Measurements from ENCODE around the gene RNF123. TPM values are rescaled to one million over a fixed set of nuclear protein-coding genes. Genes with fewer than 3 reads are reported as not detected.

Gene RNF123
- total RNA-seq, 1 donor from 2014 or later = 49.9 TPM

DNA sequence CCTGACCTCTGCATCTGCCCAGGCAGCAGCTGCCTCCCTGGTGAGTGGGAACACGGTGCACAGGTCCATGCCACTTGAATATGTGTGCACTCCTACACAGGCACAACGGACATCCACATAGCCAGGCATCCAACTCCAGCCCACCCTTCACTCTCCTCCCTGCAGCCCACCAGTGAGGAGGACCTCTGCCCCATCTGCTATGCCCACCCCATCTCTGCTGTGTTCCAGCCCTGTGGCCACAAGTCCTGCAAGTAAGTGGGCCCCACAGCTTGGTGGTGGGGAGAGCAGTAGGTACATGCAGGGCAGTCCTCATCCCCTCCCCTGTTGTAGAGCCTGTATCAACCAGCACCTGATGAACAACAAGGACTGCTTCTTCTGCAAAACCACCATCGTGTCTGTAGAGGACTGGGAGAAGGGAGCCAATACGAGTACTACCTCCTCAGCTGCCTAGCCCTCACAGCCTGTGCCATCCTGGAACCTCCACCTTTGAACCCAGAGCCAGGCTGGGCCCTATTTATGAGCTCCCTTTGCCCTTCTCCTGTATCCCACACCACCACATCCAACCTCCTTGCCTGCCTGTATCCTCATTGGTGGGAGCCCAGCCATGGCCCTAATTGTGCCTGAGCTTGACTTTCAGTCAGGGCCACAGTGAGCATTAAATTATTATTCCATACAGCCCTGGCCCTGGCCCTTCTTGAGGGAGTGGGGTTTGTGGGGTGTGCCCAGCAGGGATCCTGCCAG lies 31.7 kb downstream of the RNF123 start:
- Mint-ChIP-seq H3K36me3 (peaks cover 3% of the 10 kb centered on the region), H3K27me3 (no peaks in the 10 kb centered on the region), H3K4me3 (peak overlapping the region; percentile 56), H3K4me1 (ENCODE audit: unreplicated experiment) (peaks cover 13% of the 10 kb centered on the region), H3K27ac (peak overlapping the region; percentile 55), H3K9me3 (no peaks in the 10 kb centered on the region)
- TF ChIP-seq CTCF (conservative IDR thresholded peaks at IDR 0.05) = no peak
- DNase-seq (ENCODE audit: extremely low spot score, unreplicated experiment) = no peak

GRCh38 chr3:49721596-49721895 lies 32.2 kb downstream of the RNF123 start:
- DNase-seq (ENCODE audit: extremely low spot score, unreplicated experiment) = no peak

DNA sequence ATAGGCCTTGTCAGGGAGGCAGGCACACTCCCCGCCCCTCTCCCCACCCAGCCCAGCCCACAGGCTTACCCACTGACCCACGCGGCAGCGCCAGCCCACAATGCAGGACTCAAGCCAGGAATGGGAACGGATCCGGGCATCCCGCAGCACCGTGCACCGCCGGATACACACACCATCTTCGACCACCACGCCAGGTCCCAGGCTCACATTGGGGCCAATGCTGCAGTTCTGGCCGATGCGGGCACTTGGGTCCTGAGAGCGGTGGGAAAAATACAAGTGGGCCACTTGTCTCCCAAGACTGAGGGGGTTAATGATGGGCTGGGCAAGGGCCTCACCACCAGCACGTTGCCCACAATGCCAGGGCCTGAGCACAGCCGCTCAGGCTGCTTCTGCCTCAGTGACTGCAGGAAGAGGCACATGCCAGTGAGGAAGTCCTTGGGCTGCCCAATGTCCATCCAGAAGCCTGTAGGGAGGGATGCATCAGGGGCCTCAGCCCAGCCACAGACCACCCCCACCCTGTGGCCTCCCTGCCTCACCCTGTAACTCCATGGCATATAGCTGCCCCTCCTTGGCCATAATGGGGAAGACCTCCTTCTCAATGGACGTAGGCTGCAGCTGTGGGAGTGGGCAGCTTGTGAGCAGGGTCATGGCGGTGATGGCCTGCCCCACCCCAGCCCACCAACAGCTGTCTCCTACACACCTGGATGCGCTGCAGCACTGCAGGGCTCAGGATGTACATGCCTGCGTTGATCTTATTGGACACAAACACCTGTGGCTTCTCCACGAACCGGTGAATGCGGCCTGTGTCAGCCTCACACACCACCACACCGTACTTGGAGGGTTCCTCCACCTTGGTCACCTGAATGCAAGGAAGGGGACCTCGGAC lies 32.8 kb downstream of the RNF123 start:
- Mint-ChIP-seq H3K9me3 (no peaks in the 10 kb centered on the region), H3K4me3 (peak overlapping the region; percentile 95), H3K36me3 (peaks cover 3% of the 10 kb centered on the region), H3K27ac (peak overlapping the region; percentile 98), H3K27me3 (no peaks in the 10 kb centered on the region), H3K4me1 (ENCODE audit: unreplicated experiment) (peaks cover 13% of the 10 kb centered on the region)
- TF ChIP-seq CTCF (conservative IDR thresholded peaks at IDR 0.05) = no peak
- peak; percentile 53 for DNase-seq (ENCODE audit: extremely low spot score, unreplicated experiment)

More at GRCh38 chr3:49721596-49721895, 32.2 kb downstream of the RNF123 start:
- H3K4me1 Mint-ChIP-seq (ENCODE audit: unreplicated experiment) = peaks cover 13% of the 10 kb centered on the region
- H3K27me3 Mint-ChIP-seq = no peaks in the 10 kb centered on the region
- H3K9me3 Mint-ChIP-seq = no peaks in the 10 kb centered on the region
- no peak for TF ChIP-seq CTCF (conservative IDR thresholded peaks at IDR 0.05)
- H3K36me3 Mint-ChIP-seq = peaks cover 3% of the 10 kb centered on the region
- no peak overlapping the region for H3K4me3 Mint-ChIP-seq
- H3K27ac Mint-ChIP-seq = no peak overlapping the region

DNA sequence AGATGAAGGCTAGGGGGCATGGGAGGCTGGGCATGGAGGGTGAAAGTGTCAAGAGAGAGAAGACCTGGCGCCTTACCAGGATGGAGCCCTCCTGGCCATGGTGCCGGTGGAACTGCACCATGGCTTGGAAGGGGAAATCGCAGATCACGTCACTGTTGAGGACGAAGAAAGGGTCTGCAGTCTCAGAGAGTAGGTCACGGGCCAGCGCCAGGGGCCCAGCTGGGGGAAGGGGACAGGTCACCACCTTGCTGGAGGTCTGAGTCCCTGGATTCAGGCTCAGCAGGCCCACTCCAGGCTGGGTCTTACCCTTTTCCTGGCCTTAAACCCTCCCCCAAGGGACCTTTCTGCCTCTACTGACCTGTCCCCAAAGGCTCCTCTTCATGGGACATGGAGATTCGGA lies 33.5 kb downstream of the RNF123 start:
- Mint-ChIP-seq H3K4me3 (peak overlapping the region; percentile 95), H3K27ac (peak overlapping the region; percentile 98), H3K4me1 (ENCODE audit: unreplicated experiment) (peaks cover 13% of the 10 kb centered on the region), H3K27me3 (no peaks in the 10 kb centered on the region), H3K9me3 (no peaks in the 10 kb centered on the region), H3K36me3 (peaks cover 3% of the 10 kb centered on the region)
- no peak for TF ChIP-seq CTCF (conservative IDR thresholded peaks at IDR 0.05)
- peak; percentile 70 for DNase-seq (ENCODE audit: extremely low spot score, unreplicated experiment)

DNA sequence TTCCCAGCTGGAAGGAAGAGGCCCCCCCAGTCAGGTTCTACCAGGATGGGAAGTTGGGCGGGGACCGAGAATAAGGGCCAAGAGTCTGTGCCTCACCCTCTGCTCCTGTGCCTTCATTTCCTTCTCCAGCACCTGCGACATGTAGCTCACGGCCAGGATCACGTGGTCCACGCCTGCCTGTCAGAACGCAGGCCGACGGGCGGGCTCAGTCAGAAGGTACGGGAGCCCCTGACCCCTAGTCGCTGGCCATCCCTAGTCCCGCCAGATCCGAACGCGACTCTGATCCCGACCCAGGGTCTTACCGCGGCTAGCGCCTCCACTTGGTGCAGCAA lies 33.9 kb downstream of the RNF123 start:
- H3K27ac Mint-ChIP-seq = peak overlapping the region; percentile 98
- H3K36me3 Mint-ChIP-seq = peaks cover 3% of the 10 kb centered on the region
- no peaks in the 10 kb centered on the region for H3K27me3 Mint-ChIP-seq
- TF ChIP-seq CTCF (conservative IDR thresholded peaks at IDR 0.05) = no peak
- peak overlapping the region; percentile 95 for H3K4me3 Mint-ChIP-seq
- peaks cover 13% of the 10 kb centered on the region for H3K4me1 Mint-ChIP-seq (ENCODE audit: unreplicated experiment)
- H3K9me3 Mint-ChIP-seq = no peaks in the 10 kb centered on the region
- peak; percentile 70 for DNase-seq (ENCODE audit: extremely low spot score, unreplicated experiment)

Data from type B pancreatic cell (in vitro differentiated cells).